Vagina (tissue), 2 donors: Measurements from ENCODE around the gene SLC12A5. TPM values are rescaled to one million over a fixed set of nuclear protein-coding genes. Genes with fewer than 3 reads are reported as not detected.

Source experiments
- DNase-seq, 2 donors: peaks; one replicate each; pipeline ENCODE4 v3.0.0-alpha.2; 2017; ENCODE audit errors: extremely low spot score in 2 of 2
- H3K27ac ChIP-seq: fragments of 200-600 bp; sonication (generic); one replicate; pipeline ENCODE4 v1.5.1; 2019
- H3K27me3 ChIP-seq: fragments of 200-600 bp; sonication (generic); one replicate; pipeline ENCODE4 v1.5.1; 2019
- H3K36me3 ChIP-seq, 2 donors: fragments of 200-600 bp; sonication (generic); one replicate each; pipeline ENCODE4 v1.5.1; 2017 to 2019
- H3K4me1 ChIP-seq: fragments of 200-600 bp; sonication (generic); one replicate; pipeline ENCODE4 v1.5.1; 2019
- H3K4me3 ChIP-seq, 2 donors: fragments of 200-600 bp; sonication (generic); 1 replicate in 1 of 2; 2 replicates in 1 of 2; pipeline ENCODE4 v1.5.1; 2016 to 2019
- H3K9me3 ChIP-seq: fragments of 200-600 bp; sonication (generic); one replicate; pipeline ENCODE4 v1.5.1; 2019
- CTCF ChIP-seq, 3 experiments: fragments of 450-650 bp in 2 of 3; fragments of 200-600 bp in 1 of 3; sonication (generic) in 1 of 3; IDR thresholded peaks; one replicate each; pipeline ENCODE4 v1.5.1; 2017 to 2019; ENCODE audit warnings: antibody characterized with exemption in 3 of 3, mild to moderate bottlenecking in 2 of 3, moderate library complexity in 2 of 3
- POLR2A ChIP-seq, 2 donors: fragments of 450-650 bp; IDR thresholded peaks; one replicate each; pipeline ENCODE4 v1.6.1; 2017; ENCODE audit warnings: antibody characterized with exemption in 2 of 2, mild to moderate bottlenecking in 2 of 2, moderate library complexity in 2 of 2
- POLR2AphosphoS5 ChIP-seq, 2 donors: sonication (generic); formaldehyde crosslinking; IDR thresholded peaks; one replicate each; pipeline ENCODE4 v1.9.0; 2017; ENCODE audit warnings: antibody characterized with exemption in 2 of 2, mild to moderate bottlenecking in 2 of 2, low read depth in 1 of 2; ENCODE audit not compliant: insufficient read depth in 1 of 2
- intact Hi-C: fragments of 100-400 bp; cut with DNase I; formaldehyde crosslinking; loops from one replicate; pipeline ENCODE4 v1.15.1; 2023
- total RNA-seq: library from RNA; depleted of rRNA; stranded (reverse); fragments of >200 nt; gene quantifications from one replicate; pipeline ENCODE4 v1.2.3, GENCODE V29; 2016

The SLC12A5 gene
- total RNA-seq, 1 donor from 2014 or later: not detected

GRCh38 chr20:46013322-46013828 lies 15.6 kb upstream of the SLC12A5 start:
- Histone ChIP-seq H3K36me3 (no peaks in the 10 kb centered on the region), H3K27me3 (peaks cover 19% of the 10 kb centered on the region), H3K4me3 (peak overlapping the region in 1 of 2 donors; percentile 4), H3K4me1 (peaks cover 14% of the 10 kb centered on the region), H3K9me3 (no peaks in the 10 kb centered on the region), H3K27ac (no peak overlapping the region)
- DNase-seq: no peak
- TF ChIP-seq POLR2A (IDR thresholded peaks at IDR 0.05): no peak
- TF ChIP-seq POLR2AphosphoS5 (IDR thresholded peaks at IDR 0.05; ENCODE audit: insufficient read depth in 1 of 2, low read depth in 1 of 2): no peak
- TF ChIP-seq CTCF (IDR thresholded peaks at IDR 0.05): no peak
- intact Hi-C loops: no loop called here

- peaks cover 14% of the 10 kb centered on the region for H3K4me1 ChIP-seq
- TF ChIP-seq POLR2A (IDR thresholded peaks at IDR 0.05) (no peak), CTCF (IDR thresholded peaks at IDR 0.05) (peak in 2 of 3 experiments; percentile 45 to 63)
- peak overlapping the region in 1 of 2 donors; percentile 4 for H3K4me3 ChIP-seq
- intact Hi-C loops: no loop called here
- no peak overlapping the region for H3K27ac ChIP-seq
- peaks cover 19% of the 10 kb centered on the region for H3K27me3 ChIP-seq
- H3K9me3 ChIP-seq: no peaks in the 10 kb centered on the region
- DNase-seq: no peak
- no peaks in the 10 kb centered on the region for H3K36me3 ChIP-seq
These were observed 15.0 kb upstream of the SLC12A5 start for GRCh38 chr20:46013829-46014516.

- Histone ChIP-seq H3K27ac (no peak overlapping the region), H3K36me3 (no peaks in the 10 kb centered on the region), H3K4me1 (peaks cover 14% of the 10 kb centered on the region), H3K4me3 (peak overlapping the region in 1 of 2 donors; percentile 4), H3K27me3 (peaks cover 19% of the 10 kb centered on the region), H3K9me3 (no peaks in the 10 kb centered on the region)
- DNase-seq: no peak
- intact Hi-C loops: no loop called here
- TF ChIP-seq POLR2A (IDR thresholded peaks at IDR 0.05): no peak
- TF ChIP-seq CTCF (IDR thresholded peaks at IDR 0.05): no peak
- no peak for TF ChIP-seq POLR2AphosphoS5 (IDR thresholded peaks at IDR 0.05; ENCODE audit: insufficient read depth in 1 of 2, low read depth in 1 of 2)
These were observed 14.3 kb upstream of the SLC12A5 start for GRCh38 chr20:46014517-46015396.

- TF ChIP-seq POLR2A (IDR thresholded peaks at IDR 0.05) (no peak), POLR2AphosphoS5 (IDR thresholded peaks at IDR 0.05; ENCODE audit: insufficient read depth in 1 of 2, low read depth in 1 of 2) (no peak), CTCF (IDR thresholded peaks at IDR 0.05) (no peak)
- intact Hi-C loops: no loop called here
- H3K27me3 ChIP-seq: peaks cover 6% of the 10 kb centered on the region
These were observed 11.7 kb upstream of the SLC12A5 start for GRCh38 chr20:46017272-46017671.

More at GRCh38 chr20:46017272-46017671, 11.7 kb upstream of the SLC12A5 start:
- DNase-seq: no peak
- Histone ChIP-seq H3K4me3 (no peak overlapping the region), H3K4me1 (peaks cover 20% of the 10 kb centered on the region), H3K27ac (no peak overlapping the region), H3K36me3 (no peaks in the 10 kb centered on the region), H3K9me3 (no peaks in the 10 kb centered on the region)
